Measurements from ENCODE around the gene ZNF813.
"Not testable (repeated sequence)": the region's sequence is repeated elsewhere in the genome, so short reads cannot be mapped to it uniquely, and the experiment has no call there.

The ZNF813 gene

DNA sequence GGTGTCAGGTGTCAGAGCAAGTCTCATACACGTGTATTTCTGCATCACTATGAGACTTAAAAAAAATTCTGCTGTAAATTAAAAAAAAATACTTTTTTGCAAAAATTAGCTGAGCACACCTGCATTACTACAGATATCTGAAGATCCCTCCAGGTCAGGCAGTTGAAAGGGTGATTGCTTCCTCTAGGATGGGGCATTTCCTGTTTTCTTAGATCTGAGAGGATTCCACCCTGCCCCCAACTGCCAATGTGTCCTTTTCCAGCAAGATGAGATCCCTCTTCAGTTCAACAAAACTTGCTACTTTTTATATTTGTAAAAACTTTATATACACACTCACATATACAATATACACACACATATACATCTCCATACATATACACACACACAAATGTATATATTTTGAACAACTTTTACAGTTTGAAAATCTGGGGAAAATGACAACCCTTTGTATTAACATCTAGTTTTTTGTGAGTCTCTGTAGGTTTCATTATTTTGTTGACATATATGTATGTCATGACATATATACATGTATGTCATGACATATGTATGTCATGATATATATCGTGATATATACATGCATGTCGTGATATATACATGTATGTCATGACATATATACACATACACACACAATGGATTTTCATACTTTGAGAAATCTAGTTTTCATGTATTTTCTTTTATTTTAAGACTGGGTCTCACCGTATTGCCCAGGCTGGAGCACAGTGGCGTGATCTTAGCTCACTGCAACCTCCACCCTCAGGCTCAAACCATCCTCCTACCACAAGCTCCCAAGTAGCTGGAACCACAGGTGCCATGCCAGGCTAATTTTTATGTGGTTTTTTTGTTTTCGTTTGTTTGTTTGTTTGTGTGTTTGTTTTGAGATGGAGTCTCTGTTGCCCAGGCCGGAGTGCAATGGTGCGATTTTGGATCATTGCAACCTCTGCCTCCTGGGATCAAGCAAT, 17.8 kb downstream of the ZNF813 start:
- peaks cover 16% of the 10 kb centered on the region for H3K9me3 ChIP-seq (ENCODE audit: control insufficient read depth, insufficient read depth, low read length)
- H3K36me3 ChIP-seq (ENCODE audit: control insufficient read depth, insufficient read depth, low read length), result peaks cover 56% of the 10 kb centered on the region
- H3K27ac ChIP-seq (ENCODE audit: low read depth, low read length), result no peak overlapping the region
- no peaks in the 10 kb centered on the region; the same call in 1 of the 2 replicates for H3K4me1 ChIP-seq (ENCODE audit: control insufficient read depth, insufficient read depth, low read length)
- H3K27me3 ChIP-seq (ENCODE audit: control insufficient read depth, insufficient read depth, low read length), result no peaks in the 10 kb centered on the region
- H3K4me3 ChIP-seq (ENCODE audit: low read depth, low read length), result no peak overlapping the region
- H3K9ac ChIP-seq (ENCODE audit: low read depth, low read length), result no peak overlapping the region

DNA sequence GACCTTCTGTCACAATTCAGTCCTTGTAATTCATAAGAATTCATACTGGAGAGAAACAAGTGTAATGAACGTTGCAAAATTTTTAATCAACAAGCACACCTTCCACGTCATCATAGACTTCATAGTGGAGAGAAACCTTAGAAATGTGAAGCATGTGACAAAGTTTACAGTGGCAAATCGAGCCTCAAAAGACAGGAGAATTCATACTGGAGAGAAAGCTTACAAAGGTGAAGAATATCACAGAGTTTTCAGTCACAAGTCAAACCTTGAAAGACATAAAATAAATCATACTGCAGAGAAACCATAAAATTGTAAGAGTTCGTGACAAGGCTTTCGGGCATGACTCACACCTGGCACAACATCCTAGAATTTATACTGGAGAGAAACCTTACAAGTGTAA, 24.6 kb downstream of the ZNF813 start:
- no peak overlapping the region for H3K27ac ChIP-seq (ENCODE audit: low read depth, low read length)
- no peak overlapping the region for H3K4me3 ChIP-seq (ENCODE audit: low read depth, low read length)
- H3K9me3 ChIP-seq (ENCODE audit: control insufficient read depth, insufficient read depth, low read length), result peaks cover 17% of the 10 kb centered on the region; the same call in 1 of the 2 replicates
- no peaks in the 10 kb centered on the region for H3K27me3 ChIP-seq (ENCODE audit: control insufficient read depth, insufficient read depth, low read length)
- H3K4me1 ChIP-seq (ENCODE audit: control insufficient read depth, insufficient read depth, low read length), result no peaks in the 10 kb centered on the region
- peaks cover 61% of the 10 kb centered on the region for H3K36me3 ChIP-seq (ENCODE audit: control insufficient read depth, insufficient read depth, low read length)
- H3K9ac ChIP-seq (ENCODE audit: low read depth, low read length), result no peak overlapping the region

DNA sequence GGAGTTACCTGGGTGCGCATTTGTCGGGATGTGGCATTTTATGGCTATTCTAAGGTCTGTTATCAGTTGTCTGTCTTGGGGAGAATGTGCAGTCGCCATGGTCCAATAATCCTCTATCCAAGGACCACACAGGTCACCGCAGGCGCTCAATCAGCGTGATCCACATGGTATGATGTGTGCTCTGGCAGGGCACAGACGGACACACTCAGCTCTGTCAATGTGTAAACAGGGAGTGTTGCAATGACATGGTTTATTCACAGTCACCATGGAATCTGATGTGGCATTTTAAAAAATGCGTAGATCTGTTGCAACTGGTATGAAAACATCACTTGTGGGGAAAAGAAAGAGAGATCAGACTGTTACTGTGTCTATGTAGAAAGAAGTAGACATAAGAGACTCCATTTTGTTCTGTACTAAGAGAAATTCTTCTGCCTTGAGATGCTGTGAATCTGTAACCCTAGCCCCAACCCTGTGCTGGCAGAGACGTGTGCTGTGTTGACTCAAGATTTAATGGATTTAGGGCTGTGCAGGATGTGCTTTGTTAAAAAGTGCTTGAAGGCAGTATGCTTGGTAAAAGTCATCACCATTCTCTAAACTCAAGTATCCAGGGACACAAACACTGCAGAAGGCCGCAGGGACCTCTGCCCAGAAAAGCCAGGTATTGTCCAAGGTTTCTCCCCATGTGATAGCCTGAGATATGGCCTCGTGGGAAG, 29.9 kb downstream of the ZNF813 start:
- H3K27ac ChIP-seq (ENCODE audit: low read depth, low read length), result peak overlapping the region; percentile 0
- H3K9me3 ChIP-seq (ENCODE audit: control insufficient read depth, insufficient read depth, low read length); H3K4me1 ChIP-seq (ENCODE audit: control insufficient read depth, insufficient read depth, low read length); H3K9ac ChIP-seq (ENCODE audit: low read depth, low read length); H3K27me3 ChIP-seq (ENCODE audit: control insufficient read depth, insufficient read depth, low read length); H3K4me3 ChIP-seq (ENCODE audit: low read depth, low read length): not testable (repeated sequence)
- H3K36me3 ChIP-seq (ENCODE audit: control insufficient read depth, insufficient read depth, low read length), result peaks cover 18% of the 10 kb centered on the region

DNA sequence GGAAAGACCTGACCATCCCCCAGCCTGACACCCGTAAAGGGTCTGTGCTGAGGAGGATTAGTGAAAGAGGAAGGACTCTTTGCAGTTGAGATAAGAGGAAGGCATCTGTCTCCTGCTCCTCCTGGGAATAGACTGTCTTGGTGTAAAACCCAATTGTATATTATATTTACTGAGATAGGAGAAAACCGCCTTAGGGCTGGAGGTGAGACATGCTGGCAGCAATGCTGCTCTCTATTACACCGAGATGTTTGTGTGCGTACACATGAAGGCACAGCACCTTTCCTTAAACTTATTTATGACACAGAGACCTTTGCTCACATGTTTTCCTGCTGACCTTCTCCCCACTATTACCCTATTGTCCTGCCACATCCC, 30.5 kb downstream of the ZNF813 start:
- H3K4me3 ChIP-seq (ENCODE audit: low read depth, low read length); H3K4me1 ChIP-seq (ENCODE audit: control insufficient read depth, insufficient read depth, low read length); H3K27me3 ChIP-seq (ENCODE audit: control insufficient read depth, insufficient read depth, low read length); H3K9me3 ChIP-seq (ENCODE audit: control insufficient read depth, insufficient read depth, low read length); H3K9ac ChIP-seq (ENCODE audit: low read depth, low read length): not testable (repeated sequence)
- H3K27ac ChIP-seq (ENCODE audit: low read depth, low read length), result peak overlapping the region; percentile 42
- peaks cover 13% of the 10 kb centered on the region; the same call in 1 of the 2 replicates for H3K36me3 ChIP-seq (ENCODE audit: control insufficient read depth, insufficient read depth, low read length)

DNA sequence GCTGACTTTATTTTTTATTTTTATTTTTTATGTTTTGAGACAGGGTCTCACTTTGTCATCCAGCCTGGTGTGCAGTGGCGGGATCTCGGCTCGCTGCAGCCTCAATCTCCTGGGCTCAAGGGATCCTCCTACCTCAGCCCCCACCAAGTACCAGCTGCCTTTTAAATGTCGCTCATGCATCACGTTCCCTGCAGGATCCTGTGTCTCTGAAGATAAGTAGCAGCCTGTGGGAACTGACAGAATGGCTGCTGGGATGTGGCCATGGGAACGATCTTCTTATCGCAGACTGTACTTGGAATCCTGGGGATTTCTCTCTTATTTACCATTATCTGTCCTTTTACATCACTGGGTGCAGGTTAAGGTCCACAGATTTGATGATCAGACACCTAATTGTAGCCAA, 35.6 kb downstream of the ZNF813 start:
- H3K4me3 ChIP-seq (ENCODE audit: low read depth, low read length); H3K9me3 ChIP-seq (ENCODE audit: control insufficient read depth, insufficient read depth, low read length); H3K27me3 ChIP-seq (ENCODE audit: control insufficient read depth, insufficient read depth, low read length); H3K9ac ChIP-seq (ENCODE audit: low read depth, low read length); H3K4me1 ChIP-seq (ENCODE audit: control insufficient read depth, insufficient read depth, low read length); H3K27ac ChIP-seq (ENCODE audit: low read depth, low read length); H3K36me3 ChIP-seq (ENCODE audit: control insufficient read depth, insufficient read depth, low read length): not testable (repeated sequence)

DNA sequence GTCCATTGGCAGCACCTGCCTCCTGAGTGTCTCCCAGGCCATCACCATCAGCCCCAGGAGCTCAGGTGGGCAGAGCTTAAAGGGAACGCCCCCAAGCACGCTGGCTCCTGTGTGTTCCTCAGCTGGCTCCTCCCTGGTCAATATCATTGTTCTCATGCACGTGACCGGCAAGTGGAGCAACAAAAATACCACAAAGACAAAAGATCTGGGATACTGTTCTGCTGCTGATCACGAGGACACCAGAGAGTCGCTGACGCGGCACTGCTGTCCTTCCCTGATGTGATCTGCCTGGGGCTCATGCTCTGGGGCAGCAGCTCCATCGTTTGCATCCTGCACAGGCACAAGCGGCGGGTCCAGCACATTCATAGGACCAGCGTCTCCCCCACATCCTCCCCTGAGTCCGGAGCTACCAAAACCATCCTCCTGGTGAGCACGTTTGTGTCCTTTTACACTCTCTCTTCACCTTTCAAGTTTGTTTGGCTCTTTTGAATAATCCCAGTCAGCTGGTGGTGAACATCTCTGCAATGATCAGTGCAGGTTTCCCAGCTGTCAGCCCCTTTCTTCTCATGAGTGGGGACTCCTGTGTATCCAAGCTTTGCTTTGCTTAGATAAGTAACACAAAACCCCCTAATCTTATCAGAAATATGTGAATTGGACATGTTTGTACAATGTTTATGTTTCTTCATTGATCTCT, 36.3 kb downstream of the ZNF813 start:
- H3K9ac ChIP-seq (ENCODE audit: low read depth, low read length); H3K9me3 ChIP-seq (ENCODE audit: control insufficient read depth, insufficient read depth, low read length): not testable (repeated sequence)

DNA sequence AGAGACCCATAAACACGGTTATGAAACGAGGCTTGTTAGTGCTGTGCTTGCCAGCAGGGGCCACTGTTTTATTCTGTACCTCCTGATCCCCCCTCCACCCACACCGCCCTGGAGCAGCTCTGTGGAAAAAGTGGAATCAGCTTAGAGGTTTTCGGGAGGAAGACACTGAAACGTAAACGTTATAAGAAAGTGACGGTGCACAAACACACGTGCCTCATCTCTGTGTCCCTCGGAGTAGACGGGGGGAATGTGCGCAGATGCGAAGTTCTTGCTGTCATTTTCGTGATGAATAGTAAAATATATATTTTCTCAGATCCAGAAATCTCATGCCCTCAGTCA, 36.8 kb downstream of the ZNF813 start:
- not testable (repeated sequence) for H3K9me3 ChIP-seq (ENCODE audit: control insufficient read depth, insufficient read depth, low read length); H3K36me3 ChIP-seq (ENCODE audit: control insufficient read depth, insufficient read depth, low read length); H3K9ac ChIP-seq (ENCODE audit: low read depth, low read length); H3K27me3 ChIP-seq (ENCODE audit: control insufficient read depth, insufficient read depth, low read length); H3K27ac ChIP-seq (ENCODE audit: low read depth, low read length); H3K4me1 ChIP-seq (ENCODE audit: control insufficient read depth, insufficient read depth, low read length)
- 0 out of 2 replicates have a peak overlapping the region, but pooled peaks have one; percentile 17 for H3K4me3 ChIP-seq (ENCODE audit: low read depth, low read length)

More for the DNA sequence above, 36.3 kb downstream of the ZNF813 start:
- H3K27me3 ChIP-seq (ENCODE audit: control insufficient read depth, insufficient read depth, low read length); H3K36me3 ChIP-seq (ENCODE audit: control insufficient read depth, insufficient read depth, low read length); H3K27ac ChIP-seq (ENCODE audit: low read depth, low read length); H3K4me1 ChIP-seq (ENCODE audit: control insufficient read depth, insufficient read depth, low read length): not testable (repeated sequence)
- H3K4me3 ChIP-seq (ENCODE audit: low read depth, low read length), result 0 out of 2 replicates have a peak overlapping the region, but pooled peaks have one; percentile 17

DNA sequence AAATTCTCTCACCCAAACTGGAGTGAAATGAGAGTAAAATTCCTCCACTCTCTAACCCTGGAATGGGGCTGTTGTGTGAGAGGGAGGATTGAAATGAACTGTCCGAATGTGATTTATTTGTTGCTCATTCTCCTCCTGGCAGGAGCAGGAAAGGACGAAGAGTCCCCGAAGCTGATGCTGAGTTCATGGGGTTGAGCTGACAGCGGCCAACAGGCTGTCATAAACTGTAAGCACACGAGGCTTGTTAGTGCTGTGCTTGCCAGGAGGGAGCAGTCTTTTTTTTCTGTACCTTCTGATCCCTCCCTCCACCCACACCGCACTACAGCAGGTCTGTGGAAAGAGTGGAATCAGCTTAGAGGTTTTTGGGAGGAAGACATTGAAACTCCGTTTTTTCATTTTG, 37.4 kb downstream of the ZNF813 start:
- H3K36me3 ChIP-seq (ENCODE audit: control insufficient read depth, insufficient read depth, low read length), result no peaks in the 10 kb centered on the region
- no peak overlapping the region for H3K27ac ChIP-seq (ENCODE audit: low read depth, low read length)
- H3K27me3 ChIP-seq (ENCODE audit: control insufficient read depth, insufficient read depth, low read length), result no peaks in the 10 kb centered on the region
- H3K9me3 ChIP-seq (ENCODE audit: control insufficient read depth, insufficient read depth, low read length), result no peaks in the 10 kb centered on the region
- H3K9ac ChIP-seq (ENCODE audit: low read depth, low read length), result no peak overlapping the region
- peaks cover 5% of the 10 kb centered on the region for H3K4me1 ChIP-seq (ENCODE audit: control insufficient read depth, insufficient read depth, low read length)
- H3K4me3 ChIP-seq (ENCODE audit: low read depth, low read length), result no peak overlapping the region

DNA sequence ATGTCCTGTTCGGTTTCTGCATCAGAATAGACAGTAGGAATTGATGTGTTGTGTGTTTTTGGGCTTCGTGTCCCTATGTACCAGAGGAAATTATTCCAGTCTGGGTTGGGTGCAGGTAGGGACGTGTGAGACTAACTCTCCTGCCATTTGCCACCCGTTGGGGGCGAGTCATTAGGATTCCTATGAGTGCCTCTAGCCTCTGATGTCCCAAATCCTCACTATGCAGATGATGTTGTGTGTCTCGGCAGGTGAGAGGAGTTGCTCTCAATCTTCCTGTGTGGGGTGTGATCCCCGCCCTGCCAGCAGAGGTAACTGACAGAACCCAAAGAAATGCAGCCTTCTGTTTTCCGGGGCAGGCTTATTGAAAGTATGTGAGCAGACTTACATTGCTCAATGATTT, 39.2 kb downstream of the ZNF813 start:
- Histone ChIP-seq H3K27ac (ENCODE audit: low read depth, low read length) (no peak overlapping the region), H3K4me3 (ENCODE audit: low read depth, low read length) (no peak overlapping the region), H3K9me3 (ENCODE audit: control insufficient read depth, insufficient read depth, low read length) (no peaks in the 10 kb centered on the region), H3K9ac (ENCODE audit: low read depth, low read length) (no peak overlapping the region), H3K36me3 (ENCODE audit: control insufficient read depth, insufficient read depth, low read length) (no peaks in the 10 kb centered on the region), H3K27me3 (ENCODE audit: control insufficient read depth, insufficient read depth, low read length) (no peaks in the 10 kb centered on the region), H3K4me1 (ENCODE audit: control insufficient read depth, insufficient read depth, low read length) (peaks cover 7% of the 10 kb centered on the region)

DNA sequence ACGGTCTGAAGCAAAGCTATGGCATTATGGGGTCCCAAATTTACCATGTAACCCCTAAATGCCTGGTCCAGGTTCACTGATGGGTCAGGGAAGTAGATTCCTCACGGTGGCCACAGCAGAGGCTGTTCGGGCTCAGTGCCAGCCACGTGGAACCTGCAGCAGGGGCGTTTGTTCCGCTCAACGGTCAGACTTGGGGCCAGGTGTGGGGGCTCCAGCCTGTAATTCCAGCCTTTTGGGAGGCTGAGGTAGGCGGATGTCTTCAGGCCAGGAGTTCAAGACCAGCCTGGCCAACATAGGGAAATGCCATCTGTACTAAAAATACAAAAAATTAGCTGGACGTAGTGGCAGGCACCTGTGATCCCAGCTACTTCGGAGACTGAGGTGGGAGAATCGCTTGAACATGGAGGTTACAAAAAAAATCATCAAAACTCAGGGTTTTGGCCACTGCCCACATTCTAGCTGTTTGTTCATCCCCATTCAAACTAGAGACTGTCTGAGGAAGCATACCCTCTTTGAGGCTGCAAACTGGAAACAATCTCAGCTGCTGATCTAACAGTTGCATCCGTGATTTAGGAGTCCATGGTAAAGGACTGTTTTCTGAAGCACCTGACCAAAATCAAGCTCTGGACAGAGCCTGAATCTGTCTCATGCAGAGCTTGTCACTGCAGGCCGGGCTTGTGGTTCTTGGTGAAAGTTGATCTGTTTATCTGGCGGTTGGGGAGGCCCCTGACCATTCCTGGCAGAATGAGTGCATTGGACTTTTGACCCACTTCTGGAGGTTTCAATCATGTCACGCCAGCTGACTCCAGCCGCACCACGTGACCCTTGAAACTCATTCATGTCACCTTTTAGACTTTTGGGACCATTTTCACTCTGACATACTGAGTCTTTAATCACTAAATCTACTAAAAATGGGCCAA, 40.2 kb downstream of the ZNF813 start:
- H3K27ac ChIP-seq (ENCODE audit: low read depth, low read length), result no peak overlapping the region
- no peaks in the 10 kb centered on the region for H3K9me3 ChIP-seq (ENCODE audit: control insufficient read depth, insufficient read depth, low read length)
- H3K36me3 ChIP-seq (ENCODE audit: control insufficient read depth, insufficient read depth, low read length), result no peaks in the 10 kb centered on the region
- H3K4me1 ChIP-seq (ENCODE audit: control insufficient read depth, insufficient read depth, low read length), result peaks cover 7% of the 10 kb centered on the region
- no peak overlapping the region for H3K4me3 ChIP-seq (ENCODE audit: low read depth, low read length)
- H3K27me3 ChIP-seq (ENCODE audit: control insufficient read depth, insufficient read depth, low read length), result no peaks in the 10 kb centered on the region
- H3K9ac ChIP-seq (ENCODE audit: low read depth, low read length), result no peak overlapping the region

All from HUES48 (cell line).